Measurements from ENCODE around the gene SGK1. TPM values are rescaled to one million over a fixed set of nuclear protein-coding genes. Genes with fewer than 3 reads are reported as not detected.

Gene SGK1
- total RNA-seq, 1 experiment from 2014 or later: 7.8 TPM

GRCh38 chr6:134196568-134197193 is 121.2 kb downstream of the SGK1 start:
- H3K23ac ChIP-seq (ENCODE audit: insufficient read length, low read depth, low read length): no peak overlapping the region
- DNase-seq: no peak
- no peaks in the 10 kb centered on the region for H3K9me3 ChIP-seq (ENCODE audit: control insufficient read depth, low read depth, low read length)

More at GRCh38 chr6:134196568-134197193, 121.2 kb downstream of the SGK1 start:
- H2AFZ ChIP-seq (ENCODE audit: low read length): no peak overlapping the region
- no peak overlapping the region for H2BK15ac ChIP-seq (ENCODE audit: low read depth, low read length)
- Mint-ChIP-seq H3K36me3 (ENCODE audit: insufficient read depth in 1 of 3, low read depth in 3 of 3) (no peaks in the 10 kb centered on the region), H3K4me3 (no peak overlapping the region), H3K27ac (peak overlapping the region in 1 of 3 experiments; percentile 63; a peak in 1 of 7 replicates), H3K27me3 (ENCODE audit: low read depth) (no peaks in the 10 kb centered on the region), H3K4me1 (peaks cover 23% of the 10 kb centered on the region in 2 experiments), H3K9me3 (no peaks in the 10 kb centered on the region)
- no peak overlapping the region for H2BK12ac ChIP-seq (ENCODE audit: insufficient read length, low read depth, low read length)
- no peak overlapping the region for H3K18ac ChIP-seq (ENCODE audit: insufficient read length, low read depth, low read length)
- H4K91ac ChIP-seq (ENCODE audit: insufficient read length, low read depth, low read length): no peak overlapping the region
- H3K14ac ChIP-seq (ENCODE audit: insufficient read depth, low read length): no peak overlapping the region
- no peaks in the 10 kb centered on the region for H3K27me3 ChIP-seq (ENCODE audit: insufficient read depth, low read length)
- no peaks in the 10 kb centered on the region for H3K79me2 ChIP-seq (ENCODE audit: insufficient read depth, low read length)
- WGBS (ENCODE audit: extremely low coverage, insufficient read length, low lambda C conversion rate): no CpG with 5 or more reads among the region's 11 CpGs
- H4K8ac ChIP-seq (replicated peaks; ENCODE audit: insufficient read length, low read depth, low read length): no peak overlapping the region
- H3K56ac ChIP-seq (ENCODE audit: insufficient read length, low read depth, low read length): no peak overlapping the region
- no peak overlapping the region for H3K9ac ChIP-seq (ENCODE audit: extremely low read depth, insufficient read length, low read length)
- no peak overlapping the region for H3K27ac ChIP-seq (ENCODE audit: insufficient read length, low read depth, low read length)
- H2AK5ac ChIP-seq (ENCODE audit: insufficient read length, low read length): no peak overlapping the region
- no peak for TF ChIP-seq CTCF (conservative IDR thresholded peaks at IDR 0.05)
- no peak overlapping the region for H4K5ac ChIP-seq (ENCODE audit: insufficient read length, low read depth, low read length)
- H3K23me2 ChIP-seq (ENCODE audit: insufficient read length, low read depth, low read length, poor library complexity, severe bottlenecking): no peaks in the 10 kb centered on the region
- H4K20me1 ChIP-seq (ENCODE audit: control insufficient read depth, insufficient read depth, insufficient read length): no peaks in the 10 kb centered on the region
- H3K4ac ChIP-seq (ENCODE audit: low read depth, low read length): no peak overlapping the region
- H3K4me1 ChIP-seq (ENCODE audit: insufficient read depth, low read length): 0 out of 2 replicates have a peak, but pooled peaks cover 2% of the 10 kb centered on the region
- no peak overlapping the region for H2BK5ac ChIP-seq (ENCODE audit: insufficient read length, low read length)
- no peak overlapping the region for H3K4me2 ChIP-seq (ENCODE audit: insufficient read depth, insufficient read length, low read length)
- H3K79me1 ChIP-seq (ENCODE audit: insufficient read depth, low read depth, low read length, poor library complexity, severe bottlenecking): no peaks in the 10 kb centered on the region
- no peak overlapping the region for H3T11ph ChIP-seq (ENCODE audit: low read length)
- no peak overlapping the region for H2BK20ac ChIP-seq (ENCODE audit: low read depth, low read length, poor library complexity, severe bottlenecking)
- H2BK120ac ChIP-seq (ENCODE audit: low read depth, low read length, poor library complexity, severe bottlenecking): no peak overlapping the region
